GM12874 (cell line): Measurements from ENCODE around the gene RCOR2.

Source experiments
- TF ChIP-seq, protein P1 (sequence below): IDR thresholded peaks from 2 replicates; pipeline ENCODE4 v1.5.1; 2011; ENCODE audit warnings: low read depth, mild to moderate bottlenecking, control low read depth, low read length, moderate library complexity; ENCODE audit not compliant: insufficient read depth

The RCOR2 gene

DNA sequence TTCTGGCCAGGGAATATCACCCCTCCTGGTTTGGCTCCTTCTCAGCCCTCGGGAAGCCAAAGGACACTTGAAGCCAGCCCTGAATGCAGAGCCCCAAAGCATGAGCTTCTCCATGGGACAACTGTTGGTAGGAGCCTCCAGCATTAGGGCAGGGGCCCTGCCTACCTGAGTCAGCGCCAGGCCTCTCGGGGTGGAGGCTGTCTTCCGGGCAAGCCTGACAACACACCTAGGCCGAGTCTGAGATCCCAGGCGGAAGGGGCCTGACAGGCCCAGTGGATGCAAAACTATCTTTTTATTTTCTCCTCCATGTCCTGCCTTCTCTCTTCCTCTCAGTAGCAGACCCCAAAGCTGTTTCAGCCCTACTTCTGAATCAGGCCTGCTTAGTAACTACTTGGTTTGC, 27.6 kb downstream of the RCOR2 start:
- TF ChIP-seq, protein P1, sequence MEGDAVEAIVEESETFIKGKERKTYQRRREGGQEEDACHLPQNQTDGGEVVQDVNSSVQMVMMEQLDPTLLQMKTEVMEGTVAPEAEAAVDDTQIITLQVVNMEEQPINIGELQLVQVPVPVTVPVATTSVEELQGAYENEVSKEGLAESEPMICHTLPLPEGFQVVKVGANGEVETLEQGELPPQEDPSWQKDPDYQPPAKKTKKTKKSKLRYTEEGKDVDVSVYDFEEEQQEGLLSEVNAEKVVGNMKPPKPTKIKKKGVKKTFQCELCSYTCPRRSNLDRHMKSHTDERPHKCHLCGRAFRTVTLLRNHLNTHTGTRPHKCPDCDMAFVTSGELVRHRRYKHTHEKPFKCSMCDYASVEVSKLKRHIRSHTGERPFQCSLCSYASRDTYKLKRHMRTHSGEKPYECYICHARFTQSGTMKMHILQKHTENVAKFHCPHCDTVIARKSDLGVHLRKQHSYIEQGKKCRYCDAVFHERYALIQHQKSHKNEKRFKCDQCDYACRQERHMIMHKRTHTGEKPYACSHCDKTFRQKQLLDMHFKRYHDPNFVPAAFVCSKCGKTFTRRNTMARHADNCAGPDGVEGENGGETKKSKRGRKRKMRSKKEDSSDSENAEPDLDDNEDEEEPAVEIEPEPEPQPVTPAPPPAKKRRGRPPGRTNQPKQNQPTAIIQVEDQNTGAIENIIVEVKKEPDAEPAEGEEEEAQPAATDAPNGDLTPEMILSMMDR = no peak

DNA sequence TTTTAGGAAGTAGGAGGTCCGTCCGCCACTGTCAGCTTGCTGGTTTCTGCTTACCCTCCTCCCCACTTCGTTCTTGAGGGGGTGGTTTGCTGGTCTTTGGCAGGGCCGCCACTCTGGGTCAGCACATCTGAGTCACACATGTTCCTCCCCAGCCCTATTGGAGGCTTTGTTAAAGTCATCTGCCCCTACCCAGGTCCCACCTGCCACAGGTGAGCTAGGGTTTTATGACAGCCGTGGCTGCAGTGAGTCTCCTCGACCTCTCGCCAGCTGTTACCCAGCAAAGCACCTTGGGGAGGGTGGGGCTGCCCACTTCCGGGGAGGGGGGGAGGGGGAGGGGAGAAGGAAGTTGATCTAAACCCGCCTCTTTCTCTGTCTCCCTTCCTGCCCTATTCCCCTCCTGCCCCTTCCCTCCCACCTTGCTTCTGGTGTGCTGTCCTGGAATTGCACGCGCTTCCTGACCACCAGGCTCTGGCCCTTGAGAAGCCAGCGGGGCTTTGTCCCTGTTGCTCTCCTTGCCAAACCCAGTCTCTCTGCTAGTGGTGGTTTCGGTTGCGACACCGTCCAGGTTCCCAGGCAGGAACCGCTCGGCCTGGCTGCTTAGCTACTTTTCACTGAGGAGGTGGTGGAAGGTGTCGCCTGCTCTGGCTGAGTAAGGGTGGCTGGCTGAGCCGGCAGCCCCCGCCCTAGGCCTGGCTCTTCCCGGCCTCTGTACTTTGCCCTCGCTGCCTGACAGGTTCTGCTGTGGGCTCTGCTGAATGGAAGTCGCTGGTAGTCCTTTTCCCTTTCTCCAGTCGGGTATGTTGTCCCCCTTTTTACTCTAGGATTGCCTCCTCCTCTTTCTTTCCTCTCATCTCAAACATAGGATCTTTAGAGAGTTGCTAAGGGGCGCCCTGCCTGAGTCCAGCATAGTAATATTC, 28.5 kb downstream of the RCOR2 start:
- TF ChIP-seq, protein P1 = no peak

DNA sequence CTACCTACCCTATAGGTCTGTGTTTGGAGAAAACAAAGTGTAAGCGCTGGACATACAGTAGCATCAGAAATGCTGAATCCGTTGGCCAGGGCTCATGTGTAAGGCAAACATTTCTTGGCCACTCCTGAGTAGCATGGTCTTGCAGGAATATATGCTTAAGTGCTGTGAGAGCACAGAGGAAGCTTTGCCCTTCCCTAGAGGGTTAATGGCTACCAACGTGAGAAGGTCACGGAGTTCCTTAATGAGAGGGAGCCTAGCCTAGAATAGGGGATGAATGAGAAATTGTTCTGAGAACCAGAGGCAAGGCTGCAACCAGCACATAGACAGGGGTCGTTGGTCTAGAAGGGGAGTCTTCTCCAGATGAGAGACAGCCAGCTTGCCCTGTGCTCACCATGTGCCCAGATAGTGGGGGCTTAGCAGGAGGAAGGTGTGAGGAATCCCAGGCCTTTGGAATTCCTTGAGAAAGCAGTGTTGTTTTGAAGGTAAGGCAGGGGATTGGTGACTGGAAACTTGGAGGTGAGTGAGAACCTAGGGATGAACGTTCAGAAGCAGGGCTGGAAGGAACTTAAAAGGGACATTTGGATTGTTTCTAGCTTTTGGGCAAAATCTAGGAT, 29.5 kb downstream of the RCOR2 start:
- TF ChIP-seq, protein P1 = no peak

DNA sequence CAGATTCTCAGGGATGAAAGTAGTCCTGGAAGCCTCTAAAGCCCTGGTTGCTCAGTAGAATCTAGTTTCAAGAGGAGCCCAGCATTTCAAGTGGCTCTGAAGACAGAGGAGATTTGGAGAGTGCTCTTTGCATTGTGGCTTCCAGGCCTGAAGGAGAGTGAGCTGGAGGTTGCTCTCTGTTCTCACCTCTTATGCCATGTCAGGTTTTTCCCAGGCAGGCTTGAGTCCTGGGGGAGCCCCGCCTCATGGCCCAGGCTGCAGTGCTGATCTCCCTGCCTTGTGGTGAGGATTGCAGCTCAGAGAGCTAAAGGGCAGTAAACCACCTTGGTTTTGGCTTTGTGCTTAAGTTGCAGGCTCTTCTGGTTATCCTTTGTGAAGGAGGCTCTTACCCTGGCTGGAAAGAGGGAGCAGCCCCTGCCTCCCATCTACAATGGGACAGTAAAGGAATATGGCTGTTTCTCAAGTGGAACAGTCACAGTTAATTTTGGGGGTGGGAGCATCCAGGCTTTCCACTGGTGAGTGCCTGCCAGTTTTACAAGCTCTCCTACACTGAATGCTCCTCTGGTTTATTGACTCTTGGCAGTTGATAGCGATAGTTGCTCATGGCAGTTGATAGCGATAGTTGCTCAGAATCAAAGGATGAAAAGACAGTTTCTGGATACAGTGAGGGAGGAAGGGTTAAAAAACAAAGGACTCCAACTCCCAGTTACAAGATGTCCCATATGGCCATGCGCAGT, 32.6 kb downstream of the RCOR2 start:
- TF ChIP-seq, protein P1 = no peak

DNA sequence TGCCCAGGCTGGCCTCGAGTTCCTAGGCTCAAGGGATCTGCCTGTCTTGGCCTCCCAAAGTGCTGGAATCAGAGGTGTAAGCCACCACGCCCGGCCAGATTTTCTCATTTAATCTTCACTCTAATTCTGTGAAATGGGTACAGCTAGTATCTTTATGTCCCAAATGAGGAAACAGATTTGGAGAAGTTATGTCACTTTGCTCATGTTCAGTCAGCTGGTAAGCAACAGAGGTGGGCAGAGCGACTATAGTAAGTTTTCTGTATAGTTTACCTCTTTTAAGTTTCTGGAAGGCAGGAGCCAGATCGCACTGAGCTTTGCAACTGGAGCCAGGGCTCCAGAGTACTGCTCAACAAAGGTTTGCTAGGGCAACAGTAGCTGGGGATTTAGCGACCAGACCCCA, 33.2 kb downstream of the RCOR2 start:
- TF ChIP-seq, protein P1 = no peak

DNA sequence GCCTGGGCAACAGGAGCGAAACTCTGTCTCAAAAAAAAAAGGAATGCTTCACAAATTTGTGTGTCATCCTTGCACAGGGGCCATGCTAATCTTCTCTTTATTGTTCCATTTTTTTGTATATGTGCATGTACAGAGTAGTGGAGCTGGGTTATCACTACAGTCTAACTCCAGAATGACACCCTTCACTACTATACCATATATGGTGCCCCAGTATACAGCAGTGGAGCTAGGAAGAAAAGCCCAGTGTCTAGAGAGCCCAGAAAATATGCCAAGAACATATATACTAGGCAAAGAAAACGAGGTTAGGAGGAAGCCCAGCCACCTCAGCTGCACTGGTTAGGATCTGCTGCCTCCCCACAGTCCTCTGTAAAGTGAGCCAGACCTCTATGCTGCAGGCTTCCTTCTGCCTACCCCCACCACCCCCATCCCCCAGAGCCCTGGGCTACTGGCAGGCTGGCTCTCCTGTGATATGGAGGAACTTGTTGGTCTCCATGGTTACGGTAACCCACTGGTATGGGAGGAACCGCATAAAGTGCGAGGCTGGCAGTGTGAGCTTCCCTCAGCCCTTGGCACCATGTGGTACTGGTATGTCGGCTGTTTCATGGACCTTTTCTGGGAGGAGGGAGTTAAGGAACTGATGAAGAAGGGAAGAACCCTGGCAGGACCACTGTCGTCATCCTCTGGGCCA, 34.3 kb downstream of the RCOR2 start:
- TF ChIP-seq, protein P1 = no peak
